IMR-90 (cell line): ENCODE data around the gene SEMA5A. TPM values are rescaled to one million over a fixed set of nuclear protein-coding genes. Genes with fewer than 3 reads are reported as not detected.

Experiments used
- ATAC-seq: fragments of 200-7000 bp; cut with Tn5 transposase; 2 replicates; pipeline ENCODE4 v1.9.1; 2020; ENCODE audit warnings: low read depth, mild to moderate bottlenecking, moderate library complexity
- BruUV-seq: library from RNA; stranded (reverse); fragments of 400-500 nt; replicated peaks from 2 replicates; lab custom pipeline; 2021; lab: Mats Ljungman, UMichigan
- CTCF ChIA-PET: fragments of 300-600 bp; formaldehyde crosslinking; extraction: SDS; loops from one replicate; lab custom pipeline; 2021; ENCODE audit warnings: antibody characterized with exemption; lab: Yijun Ruan, JAX
- POLR2A ChIA-PET: fragments of 300-600 bp; sonication (Branson Sonifier 250); formaldehyde crosslinking; loops from one replicate; lab custom pipeline; 2022; ENCODE audit warnings: antibody characterized with exemption; ENCODE audit not compliant: unreplicated experiment; lab: Charles Lee
- DNase-seq: peaks from one replicate; pipeline ENCODE4 v3.0.0; 2013
- H2AFZ ChIP-seq: replicated peaks from 2 replicates; pipeline ENCODE3; 2013; ENCODE audit warnings: low read length, mild to moderate bottlenecking; ENCODE audit not compliant: poor library complexity
- H2AK5ac ChIP-seq: 2 replicates; pipeline ENCODE4 v1.6.1; 2013; ENCODE audit warnings: low read depth, low read length, inconsistent platforms
- H2AK9ac ChIP-seq: replicated peaks from 2 replicates; pipeline ENCODE3; 2013; ENCODE audit warnings: mild to moderate bottlenecking, low read depth, low read length, moderate library complexity; ENCODE audit not compliant: poor library complexity
- H2BK120ac ChIP-seq: 2 replicates; pipeline ENCODE4 v1.6.1; 2013; ENCODE audit warnings: low read depth, low read length, inconsistent platforms
- H2BK15ac ChIP-seq: 3 replicates; pipeline ENCODE4 v1.6.1; 2013; ENCODE audit warnings: low read depth, low read length, inconsistent platforms
- H2BK20ac ChIP-seq: 2 replicates; pipeline ENCODE4 v1.6.1; 2013; ENCODE audit warnings: low read depth, mild to moderate bottlenecking, inconsistent platforms, low read length, moderate library complexity
- H2BK5ac ChIP-seq: 2 replicates; pipeline ENCODE4 v1.6.1; 2013; ENCODE audit warnings: mild to moderate bottlenecking, low read depth, low read length, inconsistent platforms; ENCODE audit not compliant: poor library complexity, severe bottlenecking
- H3K14ac ChIP-seq: replicated peaks from 2 replicates; pipeline ENCODE4 v1.6.1; 2013; ENCODE audit warnings: low read depth, low read length, inconsistent platforms
- H3K18ac ChIP-seq: 2 replicates; pipeline ENCODE4 v1.6.1; 2013; ENCODE audit warnings: low read depth, low read length, control low read depth
- H3K23ac ChIP-seq: 2 replicates; pipeline ENCODE4 v1.6.1; 2013; ENCODE audit warnings: low read depth, low read length, inconsistent platforms
- H3K27ac ChIP-seq: 2 replicates; pipeline ENCODE4 v1.5.1; 2013; ENCODE audit warnings: mild to moderate bottlenecking, control low read depth, low read length; ENCODE audit not compliant: insufficient read depth
- H3K27me3 ChIP-seq: 2 replicates; pipeline ENCODE4 v1.6.1; 2013; ENCODE audit warnings: low read length; ENCODE audit not compliant: control insufficient read depth, insufficient read depth
- H3K36me3 ChIP-seq: 2 replicates; pipeline ENCODE4 v1.6.1; 2013; ENCODE audit warnings: low read length, mixed read lengths; ENCODE audit not compliant: control insufficient read depth, insufficient read depth
- H3K4ac ChIP-seq: 2 replicates; pipeline ENCODE4 v1.6.1; 2013; ENCODE audit warnings: low read depth, low read length, inconsistent platforms
- H3K4me1 ChIP-seq: 2 replicates; pipeline ENCODE4 v1.6.1; 2013; ENCODE audit warnings: low read length, mixed read lengths; ENCODE audit not compliant: control insufficient read depth, insufficient read depth
- H3K4me2 ChIP-seq: 2 replicates; pipeline ENCODE4 v1.6.1; 2013; ENCODE audit warnings: low read depth, mild to moderate bottlenecking, control low read depth, low read length, moderate library complexity
- H3K4me3 ChIP-seq: 2 replicates; pipeline ENCODE4 v1.5.1; 2013; ENCODE audit warnings: low read depth, mild to moderate bottlenecking, control low read depth, low read length, moderate library complexity; ENCODE audit not compliant: insufficient read depth
- H3K56ac ChIP-seq: 2 replicates; pipeline ENCODE4 v1.6.1; 2013; ENCODE audit warnings: low read length, inconsistent platforms; ENCODE audit not compliant: insufficient read depth; ENCODE audit errors: extremely low read depth
- H3K79me1 ChIP-seq, 2 experiments: 2 replicates each; pipeline ENCODE4 v1.6.1; 2013; ENCODE audit warnings: low read length in 2 of 2, inconsistent platforms in 1 of 2, low read depth in 1 of 2
- H3K9ac ChIP-seq: 2 replicates; pipeline ENCODE4 v1.6.1; 2013; ENCODE audit warnings: low read depth, low read length, control low read depth
- H3K9me1 ChIP-seq: 2 replicates; pipeline ENCODE4 v1.6.1; 2013; ENCODE audit warnings: low read length, inconsistent platforms; ENCODE audit not compliant: insufficient read depth
- H3K9me3 ChIP-seq: 2 replicates; pipeline ENCODE4 v1.6.1; 2013; ENCODE audit warnings: low read length; ENCODE audit not compliant: control insufficient read depth, insufficient read depth
- H4K20me1 ChIP-seq: 2 replicates; pipeline ENCODE4 v1.6.1; 2013; ENCODE audit warnings: low read length, inconsistent platforms; ENCODE audit not compliant: insufficient read depth
- H4K5ac ChIP-seq: 2 replicates; pipeline ENCODE4 v1.6.1; 2013; ENCODE audit warnings: mild to moderate bottlenecking, low read depth, low read length, control low read depth
- H4K8ac ChIP-seq, 2 experiments: 2 replicates each; pipeline ENCODE4 v1.6.1; 2013; ENCODE audit warnings: low read depth in 2 of 2, low read length in 2 of 2, control low read depth in 1 of 2, inconsistent platforms in 1 of 2
- H4K91ac ChIP-seq: 2 replicates; pipeline ENCODE4 v1.6.1; 2013; ENCODE audit warnings: low read depth, low read length, inconsistent platforms; ENCODE audit not compliant: insufficient read depth
- CEBPB ChIP-seq: IDR thresholded peaks from 2 replicates; pipeline ENCODE4 v1.6.1; 2012; ENCODE audit warnings: low read depth, low read length, improper control_type of control experiment
- FOS ChIP-seq: fragments of 150-350 bp; IDR thresholded peaks from 2 replicates; pipeline ENCODE4 v1.6.1; 2016; ENCODE audit warnings: low read depth, low read length
- POLR2A ChIP-seq: IDR thresholded peaks from 2 replicates; pipeline ENCODE4 v1.6.1; 2012; ENCODE audit warnings: mild to moderate bottlenecking, low read depth, low read length
- WGBS, 2 experiments: methylation state at CpG; one replicate each; pipeline versions ENCODE4 v1.1.5 to v1.1.7; 2013; ENCODE audit warnings: missing lambda C conversion rate in 2 of 2; ENCODE audit not compliant: insufficient read length in 1 of 2; ENCODE audit errors: extremely low coverage in 2 of 2; 5-methylcytosine and 5-hydroxymethylcytosine counted together
- dilution Hi-C: fragments of 300-500 bp; cut with HindIII; formaldehyde crosslinking; loops from one replicate; pipeline ENCODE4 v1.14.3; 2018; ENCODE audit warnings: low sequenced_read_pairs; ENCODE audit not compliant: unreplicated experiment
- in situ Hi-C: fragments of 300-500 bp; cut with MboI; formaldehyde crosslinking; loops from 3 replicates; pipeline ENCODE4 v1.14.3; 2019; ENCODE audit warnings: low sequenced_read_pairs, inconsistent platforms, mixed read lengths
- intact Hi-C: fragments of 100-400 bp; cut with micrococcal nuclease; formaldehyde crosslinking; loops from 2 replicates; pipeline ENCODE4 v1.10.0; 2022
- polyA plus RNA-seq, 3 experiments: library from polyadenylated mRNA; depleted of rRNA; stranded (reverse); fragments of >200 nt; gene quantifications; 2 replicates each; pipeline ENCODE4 v1.2.3, GENCODE V29; 2012; ENCODE audit warnings: low replicate concordance in 1 of 3
- total RNA-seq: library from RNA; depleted of rRNA; stranded (reverse); fragments of >200 nt; gene quantifications from 2 replicates; pipeline ENCODE4 v1.2.3, GENCODE V29; 2012
- TF ChIP-seq, protein P1 (sequence below): fragments of 150-350 bp; IDR thresholded peaks from 2 replicates; pipeline ENCODE4 v1.6.1; 2016; ENCODE audit warnings: low read depth, mild to moderate bottlenecking, low read length, moderate library complexity, borderline replicate concordance

The SEMA5A gene
- total and polyA plus RNA-seq, 2 of the 4 experiments (the other 2 are of a cell fraction) = 8.2 to 9.9 TPM

DNA sequence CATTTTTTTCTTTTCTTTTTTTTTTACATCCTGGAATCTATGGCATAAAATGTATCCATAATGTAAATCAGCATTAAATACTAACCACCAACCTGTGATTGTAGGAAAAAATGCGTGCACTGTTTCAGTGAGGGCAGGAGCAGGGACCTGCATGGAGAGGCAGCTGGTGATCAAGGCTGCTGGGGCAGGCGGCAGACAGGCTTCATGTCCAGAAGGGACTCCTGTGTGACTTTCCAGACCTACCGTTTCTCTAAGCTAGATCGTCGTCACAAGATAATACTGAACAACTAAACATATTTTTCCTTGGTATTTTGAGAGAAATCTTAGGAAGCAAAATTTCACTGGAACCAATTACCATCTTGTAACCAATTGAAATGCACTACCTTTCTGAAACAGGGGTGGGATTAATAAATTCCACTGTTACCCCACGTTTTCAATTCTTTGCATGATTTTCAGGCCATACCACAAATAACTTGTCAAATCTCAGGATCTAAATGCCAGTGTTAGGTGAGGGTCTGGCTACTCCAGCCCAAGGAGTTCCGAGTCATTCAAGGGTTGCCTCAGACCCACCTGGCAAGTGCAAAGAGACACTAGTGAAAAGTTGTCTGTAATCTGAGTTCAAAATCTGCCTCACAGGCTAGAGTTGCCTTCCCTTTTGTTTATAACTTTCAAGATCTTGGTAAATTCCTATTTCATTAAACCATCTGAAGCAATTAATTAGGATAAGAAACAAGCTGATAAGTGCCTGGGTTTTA lies 198.2 kb downstream of the SEMA5A start:
- H3K9me3 ChIP-seq = no peaks in the 10 kb centered on the region
- H4K91ac ChIP-seq = no peak overlapping the region
- no peak for TF ChIP-seq POLR2A
- no peak for TF ChIP-seq CEBPB
- TF ChIP-seq, protein P1, sequence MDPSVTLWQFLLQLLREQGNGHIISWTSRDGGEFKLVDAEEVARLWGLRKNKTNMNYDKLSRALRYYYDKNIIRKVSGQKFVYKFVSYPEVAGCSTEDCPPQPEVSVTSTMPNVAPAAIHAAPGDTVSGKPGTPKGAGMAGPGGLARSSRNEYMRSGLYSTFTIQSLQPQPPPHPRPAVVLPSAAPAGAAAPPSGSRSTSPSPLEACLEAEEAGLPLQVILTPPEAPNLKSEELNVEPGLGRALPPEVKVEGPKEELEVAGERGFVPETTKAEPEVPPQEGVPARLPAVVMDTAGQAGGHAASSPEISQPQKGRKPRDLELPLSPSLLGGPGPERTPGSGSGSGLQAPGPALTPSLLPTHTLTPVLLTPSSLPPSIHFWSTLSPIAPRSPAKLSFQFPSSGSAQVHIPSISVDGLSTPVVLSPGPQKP = no peak
- TF ChIP-seq FOS = no peak
- no TSS peak for BruUV-seq
- dilution Hi-C loops (no loop called here), in situ Hi-C loops (no loop called here), intact Hi-C loops (no loop called here)
- H3K23ac ChIP-seq = no peak overlapping the region
- DNase-seq (no peak), ATAC-seq (peak; percentile 5; the same call in 1 of the 2 replicates)
- H2BK5ac ChIP-seq = no peak overlapping the region
- H4K20me1 ChIP-seq = no peaks in the 10 kb centered on the region; the same call in 1 of the 2 replicates
- H3K56ac ChIP-seq = no peak overlapping the region
- H3K18ac ChIP-seq = no peak overlapping the region
- peaks cover 11 to 42% of the 10 kb centered on the region in 2 experiments; a peak in 3 of 4 replicates for H3K79me1 ChIP-seq
- WGBS, 2 experiments = no CpG with 5 or more reads among the region's 7 CpGs
- ChIA-PET CTCF (interaction anchor here (0.7 kb wide), 1 partner anchor 347 kb away, joined by 6 read pairs; no protein-coding TSS in a partner anchor), POLR2A (no interaction called here)
- H4K5ac ChIP-seq = no peak overlapping the region
- no peaks in the 10 kb centered on the region for H3K27me3 ChIP-seq
- peaks cover 19% of the 10 kb centered on the region for H3K4me1 ChIP-seq
- no peak overlapping the region for H2BK15ac ChIP-seq
- peak overlapping the region; percentile 64 for H3K14ac ChIP-seq
- 0 out of 2 replicates have a peak overlapping the region, but pooled peaks have one; percentile 15 for H3K4ac ChIP-seq
- H2BK120ac ChIP-seq = 0 out of 2 replicates have a peak overlapping the region, but pooled peaks have one; percentile 9
- no peak overlapping the region for H3K4me3 ChIP-seq
- peak overlapping the region in 1 of 2 experiments; percentile 4; a peak in 1 of 4 replicates for H4K8ac ChIP-seq
- no peaks in the 10 kb centered on the region for H3K36me3 ChIP-seq
- peaks cover 11% of the 10 kb centered on the region for H3K9me1 ChIP-seq
- H3K9ac ChIP-seq = no peak overlapping the region
- H2AK9ac ChIP-seq = no peak overlapping the region
- no peak overlapping the region for H3K4me2 ChIP-seq
- no peak overlapping the region for H2AFZ ChIP-seq
- H3K27ac ChIP-seq = no peak overlapping the region
- peak overlapping the region; percentile 38; the same call in 1 of the 2 replicates for H2BK20ac ChIP-seq
- H2AK5ac ChIP-seq = peak overlapping the region; percentile 40
